ENCODE results near the gene AKNA. TPM values are rescaled to one million over a fixed set of nuclear protein-coding genes. Genes with fewer than 3 reads are reported as not detected.

Gene AKNA
- total RNA-seq, 4 donors from 2014 or later: 8.8 to 24.3 (median 19.0) TPM

- WGBS, 2 donors (ENCODE audit: low coverage in 1 of 2): 100% methylated on average over 1 of the region's 6 CpGs
- no peaks in the 10 kb centered on the region for H3K9me3 ChIP-seq
- peaks cover 0 to 12% of the 10 kb centered on the region in 2 donors for H3K36me3 ChIP-seq
- no peak overlapping the region for H3K27ac ChIP-seq
- TF ChIP-seq EP300 (IDR thresholded peaks at IDR 0.05) (no peak), POLR2AphosphoS5 (IDR thresholded peaks at IDR 0.05) (no peak), POLR2A (IDR thresholded peaks at IDR 0.05) (no peak), CTCF (IDR thresholded peaks at IDR 0.05) (no peak)
- H3K4me3 ChIP-seq: no peak overlapping the region
- no peak for ATAC-seq
- no peaks in the 10 kb centered on the region for H3K27me3 ChIP-seq
- H3K4me1 ChIP-seq: no peaks in the 10 kb centered on the region
Observed at GRCh38 chr9:114429488-114429887, 41.7 kb upstream of the AKNA start.

- Histone ChIP-seq H3K36me3 (peaks cover 0 to 22% of the 10 kb centered on the region in 2 donors), H3K4me1 (no peaks in the 10 kb centered on the region), H3K9me3 (no peaks in the 10 kb centered on the region), H3K27ac (no peak overlapping the region), H3K4me3 (no peak overlapping the region), H3K27me3 (no peaks in the 10 kb centered on the region)
- TF ChIP-seq CTCF (IDR thresholded peaks at IDR 0.05) (no peak), POLR2A (IDR thresholded peaks at IDR 0.05) (no peak), POLR2AphosphoS5 (IDR thresholded peaks at IDR 0.05) (no peak), EP300 (IDR thresholded peaks at IDR 0.05) (no peak)
- ATAC-seq: no peak
- 88 to 100% methylated on average over 1 to 4 of the region's 8 CpGs for WGBS, 2 donors (ENCODE audit: low coverage in 1 of 2)
Observed at GRCh38 chr9:114428466-114428865, 40.7 kb upstream of the AKNA start.

GRCh38 chr9:114427644-114428043 lies 39.9 kb upstream of the AKNA start:
- Histone ChIP-seq H3K9me3 (no peaks in the 10 kb centered on the region), H3K36me3 (peaks cover 0 to 28% of the 10 kb centered on the region in 2 donors), H3K4me3 (no peak overlapping the region), H3K27me3 (no peaks in the 10 kb centered on the region), H3K27ac (no peak overlapping the region), H3K4me1 (no peaks in the 10 kb centered on the region)
- no peak for TF ChIP-seq EP300 (IDR thresholded peaks at IDR 0.05)
- TF ChIP-seq CTCF (IDR thresholded peaks at IDR 0.05): no peak
- TF ChIP-seq POLR2A (IDR thresholded peaks at IDR 0.05): no peak
- no peak for TF ChIP-seq POLR2AphosphoS5 (IDR thresholded peaks at IDR 0.05)
- WGBS, 2 donors (ENCODE audit: low coverage in 1 of 2): 98 to 100% methylated on average over 2 to 3 of the region's 4 CpGs
- ATAC-seq: no peak

GRCh38 chr9:114426046-114426948 lies 38.5 kb upstream of the AKNA start:
- 75 to 86% methylated on average over 4 to 9 of the region's 18 CpGs for WGBS, 2 donors (ENCODE audit: low coverage in 1 of 2)
- peaks cover 0 to 38% of the 10 kb centered on the region in 2 donors for H3K36me3 ChIP-seq
- H3K27me3 ChIP-seq: no peaks in the 10 kb centered on the region
- H3K4me1 ChIP-seq: no peaks in the 10 kb centered on the region
- ATAC-seq: no peak
- no peak overlapping the region for H3K4me3 ChIP-seq
- no peak overlapping the region for H3K27ac ChIP-seq
- TF ChIP-seq CTCF (IDR thresholded peaks at IDR 0.05) (no peak), EP300 (IDR thresholded peaks at IDR 0.05) (no peak), POLR2A (IDR thresholded peaks at IDR 0.05) (no peak), POLR2AphosphoS5 (IDR thresholded peaks at IDR 0.05) (no peak)
- H3K9me3 ChIP-seq: no peaks in the 10 kb centered on the region

GRCh38 chr9:114425126-114425525 lies 37.3 kb upstream of the AKNA start:
- Histone ChIP-seq H3K27me3 (no peaks in the 10 kb centered on the region), H3K9me3 (no peaks in the 10 kb centered on the region), H3K4me1 (no peaks in the 10 kb centered on the region), H3K4me3 (no peak overlapping the region), H3K27ac (no peak overlapping the region), H3K36me3 (peaks cover 0 to 50% of the 10 kb centered on the region in 2 donors)
- 92% methylated on average over 3 of the region's 11 CpGs; no CpG with 5 or more reads in 1 of the 2 donors for WGBS, 2 donors (ENCODE audit: low coverage in 1 of 2)
- TF ChIP-seq EP300 (IDR thresholded peaks at IDR 0.05) (no peak), POLR2A (IDR thresholded peaks at IDR 0.05) (no peak), CTCF (IDR thresholded peaks at IDR 0.05) (no peak), POLR2AphosphoS5 (IDR thresholded peaks at IDR 0.05) (no peak)
- no peak for ATAC-seq
